Ovary (tissue), 9 donors: Measurements from ENCODE around the gene SLC38A10. TPM values are rescaled to one million over a fixed set of nuclear protein-coding genes. Genes with fewer than 3 reads are reported as not detected.

ENCODE experiments used
- DNase-seq, 5 donors: peaks; one replicate each; pipeline ENCODE4 v3.0.0-alpha.2; 2019 to 2020
- H3K27ac ChIP-seq, 2 donors: fragments of 200-600 bp; one replicate each; pipeline versions ENCODE4 v1.5.1 to v1.8.0; 2019 to 2022
- H3K27me3 ChIP-seq: fragments of 200-600 bp; one replicate; pipeline ENCODE4 v1.8.0; 2022
- H3K36me3 ChIP-seq: fragments of 200-600 bp; sonication (generic); one replicate; pipeline ENCODE4 v1.5.1; 2019
- H3K4me1 ChIP-seq: one replicate; pipeline ENCODE4 v1.8.1; 2013; ENCODE audit warnings: mild to moderate bottlenecking, moderate library complexity; ENCODE audit not compliant: insufficient read depth
- H3K4me3 ChIP-seq: fragments of 200-600 bp; sonication (generic); one replicate; pipeline ENCODE4 v1.5.1; 2017
- H3K9me3 ChIP-seq, 2 donors: fragments of 200-600 bp in 1 of 2; sonication (generic) in 1 of 2; one replicate each; pipeline versions ENCODE4 v1.5.1 to v1.8.1; 2013 to 2019; ENCODE audit warnings: mild to moderate bottlenecking in 1 of 2, moderate library complexity in 1 of 2
- CTCF ChIP-seq, 3 donors: fragments of 450-650 bp in 2 of 3; fragments of 200-600 bp in 1 of 3; IDR thresholded peaks; one replicate each; pipeline versions ENCODE4 v1.5.1 to v1.8.0; 2016 to 2022; ENCODE audit warnings: antibody characterized with exemption in 3 of 3, mild to moderate bottlenecking in 1 of 3
- EP300 ChIP-seq: sonication (generic); formaldehyde crosslinking; IDR thresholded peaks from one replicate; pipeline ENCODE4 v1.6.1; 2017; ENCODE audit warnings: antibody characterized with exemption
- POLR2A ChIP-seq: fragments of 450-650 bp; IDR thresholded peaks from one replicate; pipeline ENCODE4 v1.6.1; 2017; ENCODE audit warnings: antibody characterized with exemption, mild to moderate bottlenecking, moderate library complexity
- WGBS, 3 donors: extraction: QIAGEN DNeasy Blood & Tissue Kit in 1 of 3; methylation state at CpG; one replicate each; pipeline versions ENCODE4 v1.1.5 to v1.1.7; 2013 to 2017; 5-methylcytosine and 5-hydroxymethylcytosine counted together
- intact Hi-C, 4 donors: fragments of 100-400 bp; cut with DNase I; formaldehyde crosslinking; loops; one replicate each; pipeline versions ENCODE4 v1.11.0 to v1.15.1; 2022 to 2023
- polyA plus RNA-seq, 2 donors: library from polyadenylated mRNA; stranded (reverse); fragments of 200-250 nt in 1 of 2; fragments of 350-450 nt in 1 of 2; fragmentation: Illumina TruSeq in 1 of 2; extraction: RNeasy Lipid Tissue Mini Kit (QIAGEN cat#74804) in 1 of 2; gene quantifications; one replicate each; pipeline ENCODE4 v1.2.3, GENCODE V29; 2013 to 2014
- total RNA-seq, 7 donors: library from RNA; depleted of rRNA in 2 of 7; stranded (reverse); fragments of >200 nt in 2 of 7; fragmentation: NEBNext Ultra II Directional in 3 of 7; extraction: Animal tissue kit (Norgen Biotek cat#: 25700) in 3 of 7; gene quantifications; one replicate each; pipeline versions ENCODE4 v1.1.0 to v1.2.4, GENCODE V29; 2016 to 2023
- donor health status: DM: no; HTN: no; CAD: no; lungs with moderate emphysema.
- donor health status: DM: no; HTN: no; CAD: no.
- donor health status: Bipolar disorder and iron deficiency.
- donor health status: DM: yes; HTN: yes; CAD: no.
- donor health status: DM: no; HTN: no; CAD: no.
- donor health status: DM: yes; HTN: yes; CAD: no.

The SLC38A10 gene
- total and polyA plus RNA-seq, 9 donors, result 11.5 to 75.7 (median 64.3) TPM

GRCh38 chr17:81259058-81259605, 36.0 kb downstream of the SLC38A10 start:
- DNase-seq, result no peak
- WGBS, 3 donors, result 87 to 93% (median 90%) methylated on average over 21 to 23 of the region's 23 CpGs
- Histone ChIP-seq H3K36me3 (no peaks in the 10 kb centered on the region), H3K27ac (no peak overlapping the region), H3K4me1 (peaks cover 3% of the 10 kb centered on the region), H3K9me3 (no peaks in the 10 kb centered on the region), H3K27me3 (no peaks in the 10 kb centered on the region), H3K4me3 (no peak overlapping the region)
- intact Hi-C loops, result loop anchor here in 2 of 4 donors (5.0 to 10.0 kb wide), 2 partner anchors 138 to 346 kb away; partner anchors contain the start of gene BAHCC1 (in 1 of the 2)
- no peak for TF ChIP-seq POLR2A
- TF ChIP-seq EP300, result no peak
- TF ChIP-seq CTCF (IDR thresholded peaks at IDR 0.05), result no peak

DNA sequence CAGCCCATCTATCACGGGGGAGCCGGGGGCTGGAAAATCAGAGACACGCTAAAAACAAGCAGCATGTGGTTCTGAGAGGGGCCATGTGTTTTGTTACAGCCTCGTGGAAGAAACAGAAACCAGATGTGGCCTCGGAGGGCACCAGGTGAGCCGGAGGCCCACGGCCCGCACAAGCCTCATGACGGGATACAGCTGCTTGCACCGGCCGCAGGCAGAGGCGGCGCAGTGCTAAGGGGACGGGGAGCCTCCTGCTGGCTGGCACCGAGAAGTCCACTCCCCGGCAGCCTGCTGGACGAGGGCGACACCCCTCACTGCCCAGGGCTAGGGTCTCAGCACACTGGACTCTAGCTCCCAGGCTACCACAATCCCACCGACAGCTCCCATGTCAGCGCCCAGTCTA, 36.8 kb downstream of the SLC38A10 start:
- no peaks in the 10 kb centered on the region for H3K36me3 ChIP-seq
- H3K27me3 ChIP-seq, result no peaks in the 10 kb centered on the region
- no peak overlapping the region for H3K4me3 ChIP-seq
- TF ChIP-seq POLR2A (no peak), CTCF (IDR thresholded peaks at IDR 0.05) (no peak), EP300 (no peak)
- WGBS, 3 donors, result 71 to 78% (median 76%) methylated on average over 20 of the region's 20 CpGs
- H3K27ac ChIP-seq, result no peak overlapping the region
- H3K9me3 ChIP-seq, result no peaks in the 10 kb centered on the region
- intact Hi-C loops, result loop anchor here in 2 of 4 donors (5.0 to 10.0 kb wide), 2 partner anchors 139 to 347 kb away; partner anchors contain the start of gene BAHCC1 (in 1 of the 2)
- no peak for DNase-seq
- H3K4me1 ChIP-seq, result peaks cover 3% of the 10 kb centered on the region

DNA sequence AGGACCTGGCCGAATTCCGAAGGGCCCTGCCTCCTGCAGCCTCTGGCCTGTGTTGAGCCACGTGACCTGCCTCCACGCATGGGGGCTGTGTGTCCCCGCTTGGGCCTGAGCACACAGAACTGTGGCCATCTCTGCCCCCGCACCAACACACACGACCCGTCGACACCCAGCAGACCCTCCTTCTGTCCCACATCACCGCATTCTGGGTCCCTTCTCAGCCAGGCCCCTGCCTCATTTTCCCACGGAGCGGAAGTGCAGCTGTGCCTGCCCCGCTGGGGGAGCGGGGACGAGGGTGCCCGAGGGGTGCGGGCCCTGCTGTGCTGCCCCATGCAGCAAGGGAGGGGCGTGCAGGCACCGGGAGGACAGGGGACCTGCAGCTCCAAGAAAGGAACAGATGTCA, 37.6 kb downstream of the SLC38A10 start:
- Histone ChIP-seq H3K27me3 (no peaks in the 10 kb centered on the region), H3K4me1 (peaks cover 3% of the 10 kb centered on the region), H3K4me3 (no peak overlapping the region), H3K36me3 (no peaks in the 10 kb centered on the region), H3K9me3 (no peaks in the 10 kb centered on the region), H3K27ac (no peak overlapping the region)
- TF ChIP-seq EP300, result no peak
- no peak for TF ChIP-seq CTCF (IDR thresholded peaks at IDR 0.05)
- TF ChIP-seq POLR2A, result no peak
- DNase-seq, result no peak
- intact Hi-C loops, result loop anchor here in 2 of 4 donors (5.0 to 10.0 kb wide), 2 partner anchors 140 to 347 kb away; partner anchors contain the start of gene BAHCC1 (in 1 of the 2)
- 90 to 92% (median 91%) methylated on average over 19 of the region's 19 CpGs for WGBS, 3 donors

DNA sequence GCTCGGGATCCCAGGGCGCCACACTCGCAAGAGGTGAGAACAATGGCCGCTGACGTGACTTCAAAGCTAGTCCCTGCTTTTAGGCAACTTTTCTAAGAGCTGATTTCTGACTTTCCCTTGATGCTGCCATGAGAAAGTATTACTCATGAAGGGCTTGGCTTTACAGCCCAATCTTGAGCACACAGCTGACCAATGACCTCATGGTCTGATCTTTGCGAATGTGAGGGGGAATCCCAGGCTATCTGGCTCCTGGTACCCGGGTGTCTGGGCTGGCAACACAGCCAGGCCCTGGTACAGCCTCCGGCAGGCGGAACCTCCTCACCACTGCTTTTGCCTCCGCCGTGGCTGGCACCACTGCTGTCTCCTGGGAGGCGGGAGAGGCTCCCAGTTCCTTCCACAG, 38.5 kb downstream of the SLC38A10 start:
- Histone ChIP-seq H3K4me1 (peaks cover 3% of the 10 kb centered on the region), H3K27me3 (no peaks in the 10 kb centered on the region), H3K4me3 (no peak overlapping the region), H3K9me3 (no peaks in the 10 kb centered on the region), H3K27ac (no peak overlapping the region), H3K36me3 (no peaks in the 10 kb centered on the region)
- no peak for DNase-seq
- WGBS, 3 donors, result 86 to 88% (median 87%) methylated on average over 12 of the region's 12 CpGs
- intact Hi-C loops, result loop anchor here in 2 of 4 donors (5.0 to 10.0 kb wide), 2 partner anchors 141 to 348 kb away; partner anchors contain the start of gene BAHCC1 (in 1 of the 2)
- no peak for TF ChIP-seq POLR2A
- TF ChIP-seq EP300, result no peak
- no peak for TF ChIP-seq CTCF (IDR thresholded peaks at IDR 0.05)
